K562 (cell line): ENCODE measurements around the gene PRKCB. TPM values are rescaled to one million over a fixed set of nuclear protein-coding genes. Genes with fewer than 3 reads are reported as not detected.

ENCODE experiments used
- BCLAF1 ChIP-seq, 2 experiments: fragments of 450-650 bp in 1 of 2; IDR thresholded peaks; 2 replicates each; pipeline ENCODE4 v1.6.1; 2011 to 2017; ENCODE audit warnings: low read depth in 2 of 2, antibody characterized with exemption in 1 of 2, borderline replicate concordance in 1 of 2, low read length in 1 of 2, mild to moderate bottlenecking in 1 of 2, mixed read lengths in 1 of 2; ENCODE audit not compliant: control insufficient read depth in 1 of 2
- CXXC5 ChIP-seq: fragments of 250-450 bp; sonication (Bioruptor Pico); IDR thresholded peaks from 2 replicates; pipeline ENCODE4 v1.8.0; 2022; ENCODE audit warnings: inconsistent platforms, mild to moderate bottlenecking, moderate library complexity
- FUS ChIP-seq: fragments of 200-400 bp; formaldehyde crosslinking; optimal IDR thresholded peaks from 2 replicates; pipeline ENCODE3; 2017; ENCODE audit warnings: low read depth, low read length
- MNT ChIP-seq, 2 experiments: fragments of 450-650 bp; conservative IDR thresholded peaks; 2 replicates each; pipeline ENCODE4 v1.6.1; 2017; ENCODE audit warnings: mild to moderate bottlenecking in 2 of 2, moderate library complexity in 2 of 2
- PML ChIP-seq: IDR thresholded peaks from 2 replicates; pipeline ENCODE4 v1.6.1; 2012; ENCODE audit warnings: low read length, inconsistent platforms
- POLR2A ChIP-seq: fragments of 450-650 bp; conservative IDR thresholded peaks from 2 replicates; pipeline ENCODE4 v1.6.1; 2016
- PPARD ChIP-seq: fragments of 250-450 bp; sonication (Bioruptor Pico); IDR thresholded peaks from 2 replicates; pipeline ENCODE4 v1.8.0; 2022; ENCODE audit warnings: inconsistent platforms, mild to moderate bottlenecking, moderate library complexity
- STAT6 ChIP-seq: sonication (generic); formaldehyde crosslinking; IDR thresholded peaks from 2 replicates; pipeline ENCODE4 v1.8.1; 2023; ENCODE audit warnings: mild to moderate bottlenecking, missing genetic modification reagents
- TAF1 ChIP-seq: IDR thresholded peaks from 2 replicates; pipeline ENCODE4 v1.6.1; 2011; ENCODE audit warnings: mild to moderate bottlenecking, low read length, moderate library complexity; ENCODE audit not compliant: insufficient read depth, control insufficient read depth, severe bottlenecking; ENCODE audit errors: extremely low read depth
- TAL1 ChIP-seq: fragments of 450-650 bp; IDR thresholded peaks from 2 replicates; pipeline ENCODE4 v1.6.1; 2016; ENCODE audit warnings: mild to moderate bottlenecking
- TFE3 ChIP-seq: fragments of 450-650 bp; formaldehyde crosslinking; IDR thresholded peaks from 2 replicates; pipeline ENCODE4 v1.4.0; 2020; ENCODE audit warnings: mild to moderate bottlenecking, mixed read lengths
- UBTF ChIP-seq, 2 experiments: IDR thresholded peaks; 2 replicates each; pipeline ENCODE4 v1.6.1; 2012; ENCODE audit warnings: improper control_type of control experiment in 2 of 2, low read depth in 2 of 2, low read length in 2 of 2, borderline replicate concordance in 1 of 2
- ZNF449 ChIP-seq: fragments of 250-450 bp; sonication (Bioruptor Pico); IDR thresholded peaks from 2 replicates; pipeline ENCODE4 v1.8.0; 2022; ENCODE audit warnings: moderate library complexity, mild to moderate bottlenecking, inconsistent platforms
- polyA plus RNA-seq, 8 experiments: library from polyadenylated mRNA; depleted of rRNA in 4 of 8; stranded (reverse) in 5 of 8; unstranded in 3 of 8; fragments of >200 nt; fragmentation: Nextera tagmentation in 2 of 8; fragmentation: Illumina TruSeq in 1 of 8; extraction: Ambion mirVana in 2 of 8; extraction: Trizol in 1 of 8; gene quantifications; 2 replicates each; pipeline versions ENCODE4 v1.2.1 to v1.2.3, GENCODE V29; 2011 to 2014; ENCODE audit warnings: inconsistent platforms in 1 of 8, missing spikeins in 1 of 8
- total RNA-seq, 7 experiments: library from RNA; depleted of rRNA in 6 of 7; stranded (reverse); fragments of >200 nt in 6 of 7; fragmentation: Illumina TruSeq in 2 of 7; extraction: Trizol in 2 of 7; gene quantifications; 2 replicates each; pipeline versions ENCODE4 v1.2.1 to v1.2.3, GENCODE V29; 2011 to 2021; ENCODE audit warnings: low replicate concordance in 1 of 7

The PRKCB gene
- total and polyA plus RNA-seq, 9 of the 15 experiments (the other 6 are each of a cell fraction or from before 2014, with no cell fraction given): 49.9 to 276 (median 148) TPM

- TF ChIP-seq STAT6 (CRISPR knock-in tag) (no peak), PML (peak; percentile 72), BCLAF1 (IDR thresholded peaks at IDR 0.05; ENCODE audit: borderline replicate concordance in 1 of 2, control insufficient read depth in 1 of 2, low read depth in 2 of 2, low read length in 1 of 2) (no peak), CXXC5 (CRISPR knock-in tag) (peak; percentile 63), TFE3 (CRISPR knock-in tag) (no peak), TAL1 (peak; percentile 91), ZNF449 (CRISPR knock-in tag) (0 out of 2 replicates have a peak, but pooled peaks have one; percentile 11), UBTF (IDR thresholded peaks at IDR 0.05; ENCODE audit: borderline replicate concordance in 1 of 2, low read depth in 2 of 2, low read length in 2 of 2) (0 out of 4 replicates have a peak, but pooled peaks of 1 of the 2 experiments have one; percentile 52), TAF1 (peak; percentile 40), FUS (no peak), POLR2A (peak; percentile 39; the same call in 1 of the 2 replicates), MNT (conservative IDR thresholded peaks at IDR 0.05) (peak in 1 of 2 experiments; percentile 66; a peak in 2 of 4 replicates), PPARD (no peak)
Observed at GRCh38 chr16:23907457-23907902, 71.7 kb downstream of the PRKCB start (continued).
